Measurements from ENCODE around the gene LYPD1.

LYPD1 gene

DNA sequence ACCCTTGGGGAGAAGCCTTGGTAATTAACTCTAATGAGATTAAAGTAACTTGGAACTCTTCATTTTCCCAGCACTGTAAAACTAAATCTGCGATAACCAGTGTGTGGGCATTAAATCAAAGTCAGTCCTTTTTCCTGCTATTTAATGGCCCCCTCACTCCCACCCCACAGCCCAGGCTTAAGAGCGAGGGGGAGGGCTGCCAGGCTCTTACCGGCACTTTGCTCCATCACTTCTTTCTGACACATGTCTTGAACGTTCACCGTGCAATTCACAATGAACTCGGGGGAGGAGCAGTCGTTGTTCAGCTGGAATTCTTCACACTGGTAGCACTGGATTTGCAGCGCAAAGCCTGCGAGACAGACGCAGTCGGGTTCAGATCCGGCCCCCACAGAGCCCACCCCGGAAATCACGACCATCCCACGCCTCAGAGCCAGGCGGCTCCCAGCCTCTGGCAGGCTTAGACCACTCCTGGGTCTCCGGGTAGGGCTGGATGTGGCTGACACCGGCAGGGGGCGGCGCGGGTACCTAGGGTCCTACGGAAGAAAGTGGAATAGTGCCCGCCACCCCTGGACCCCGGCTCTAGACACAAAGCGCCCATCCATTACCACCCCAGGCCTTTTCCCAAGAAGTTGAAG, 1.7 kb downstream of the LYPD1 start:
- DNase-seq: no peak

DNA sequence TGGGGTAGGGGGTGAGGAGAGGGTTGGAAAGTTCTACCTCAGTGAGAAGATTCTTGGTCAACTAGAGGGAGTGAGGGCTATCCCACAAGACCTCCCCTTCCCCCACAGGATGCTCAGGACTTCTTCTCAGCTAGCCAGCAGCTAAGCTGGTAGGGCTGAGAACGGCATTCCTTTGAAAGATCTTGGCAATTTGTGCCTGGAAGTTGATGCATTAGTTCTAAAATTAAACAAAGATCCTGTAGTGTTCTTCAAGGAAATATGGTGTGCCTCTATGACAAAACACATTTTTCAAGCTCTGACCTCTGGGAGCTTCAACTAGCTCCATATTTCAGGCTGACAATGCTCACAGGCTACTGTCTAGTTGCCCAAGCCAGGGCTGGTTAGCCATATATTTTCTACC, 2.3 kb downstream of the LYPD1 start:
- no peak for DNase-seq

DNA sequence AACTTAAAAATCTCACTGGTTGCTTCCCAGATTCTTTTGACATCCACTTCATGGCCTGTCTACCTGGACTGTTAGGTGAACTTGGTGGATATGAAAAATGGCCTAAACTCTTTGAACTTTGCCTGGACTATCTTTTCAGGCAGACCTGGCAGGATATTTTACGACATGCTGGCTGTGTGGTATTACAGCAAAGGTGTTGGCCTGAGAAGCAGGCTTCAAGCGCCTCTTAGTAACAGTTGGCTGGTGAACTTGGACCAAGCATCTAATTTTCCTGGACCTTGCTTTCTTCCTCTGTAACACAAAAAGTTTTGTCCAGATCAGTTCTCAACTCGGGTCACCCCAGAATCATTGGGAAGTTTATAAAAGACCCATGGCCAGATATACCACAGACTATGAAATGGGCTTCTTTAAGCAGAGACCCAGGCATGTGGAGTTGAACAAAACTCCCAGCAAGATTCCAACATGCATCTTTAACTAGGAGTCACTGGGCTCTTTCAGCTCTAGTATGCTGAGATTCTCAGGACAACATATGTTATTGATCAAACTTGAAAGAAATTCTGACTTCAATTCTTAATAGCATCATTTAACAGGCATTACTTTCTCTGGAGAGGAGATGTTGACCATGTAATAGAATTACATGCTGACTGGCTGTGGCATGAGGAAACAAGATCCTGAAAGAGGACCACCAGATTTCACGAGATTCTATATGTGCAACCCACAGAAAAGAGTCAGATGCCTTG, 4.4 kb downstream of the LYPD1 start:
- DNase-seq: no peak

DNA sequence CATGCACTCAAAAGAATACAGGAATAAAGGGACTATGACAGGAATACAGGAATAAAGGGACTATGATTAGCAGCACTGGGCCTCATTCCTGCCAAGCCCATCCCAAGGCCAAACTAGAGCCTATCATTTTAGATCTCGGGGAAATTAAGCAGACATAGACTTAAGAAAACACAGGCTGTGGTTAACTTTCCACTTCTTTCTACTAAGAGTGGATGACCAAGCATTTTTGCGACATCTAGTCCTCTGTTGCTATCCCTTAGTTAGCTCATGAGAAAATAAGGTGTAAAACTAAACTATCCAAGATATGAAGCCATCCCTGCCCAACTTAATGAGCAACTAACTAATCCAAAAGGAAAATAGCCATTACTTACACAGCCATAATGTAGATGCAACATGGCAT, 5.9 kb downstream of the LYPD1 start:
- DNase-seq: no peak

DNA sequence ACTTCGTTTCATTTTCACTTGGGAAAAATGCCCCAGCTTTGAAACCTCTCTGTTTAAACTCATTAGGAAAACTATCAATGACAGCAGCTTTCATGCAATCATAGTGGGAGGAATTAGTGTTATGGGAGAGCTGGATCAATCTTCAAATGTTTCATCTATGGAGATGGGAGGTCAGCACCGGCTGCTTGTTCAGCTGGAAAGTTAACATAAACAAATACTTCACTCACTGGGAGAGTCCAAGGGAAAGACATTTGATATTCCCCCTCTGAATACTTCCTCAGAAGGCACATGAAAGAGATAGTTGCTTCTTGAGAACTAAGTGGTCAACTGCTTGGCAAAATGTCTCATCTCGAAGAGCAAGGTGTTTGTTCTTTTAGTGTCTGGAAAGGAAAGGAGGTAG, 7.3 kb downstream of the LYPD1 start:
- DNase-seq: no peak

DNA sequence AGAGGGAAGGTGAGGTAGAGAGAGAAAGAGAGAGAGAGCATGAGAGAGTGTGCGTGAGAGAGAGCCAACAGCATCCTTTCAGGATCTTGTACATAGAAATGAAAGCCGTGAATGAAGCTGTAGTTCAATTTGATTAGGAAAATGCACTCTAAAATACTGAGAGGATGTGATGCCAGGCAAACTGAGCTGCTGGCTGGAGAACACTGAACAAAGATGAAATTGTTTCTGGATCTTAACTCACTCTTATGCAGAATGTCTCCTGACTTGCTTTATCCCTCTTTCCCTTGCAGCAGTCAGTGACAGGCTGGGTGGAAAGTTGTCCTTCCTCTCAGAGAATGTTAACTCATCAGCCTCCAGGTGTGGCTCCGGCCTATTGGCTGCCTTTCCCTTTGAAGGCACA, 10.7 kb downstream of the LYPD1 start:
- no peak for DNase-seq

DNA sequence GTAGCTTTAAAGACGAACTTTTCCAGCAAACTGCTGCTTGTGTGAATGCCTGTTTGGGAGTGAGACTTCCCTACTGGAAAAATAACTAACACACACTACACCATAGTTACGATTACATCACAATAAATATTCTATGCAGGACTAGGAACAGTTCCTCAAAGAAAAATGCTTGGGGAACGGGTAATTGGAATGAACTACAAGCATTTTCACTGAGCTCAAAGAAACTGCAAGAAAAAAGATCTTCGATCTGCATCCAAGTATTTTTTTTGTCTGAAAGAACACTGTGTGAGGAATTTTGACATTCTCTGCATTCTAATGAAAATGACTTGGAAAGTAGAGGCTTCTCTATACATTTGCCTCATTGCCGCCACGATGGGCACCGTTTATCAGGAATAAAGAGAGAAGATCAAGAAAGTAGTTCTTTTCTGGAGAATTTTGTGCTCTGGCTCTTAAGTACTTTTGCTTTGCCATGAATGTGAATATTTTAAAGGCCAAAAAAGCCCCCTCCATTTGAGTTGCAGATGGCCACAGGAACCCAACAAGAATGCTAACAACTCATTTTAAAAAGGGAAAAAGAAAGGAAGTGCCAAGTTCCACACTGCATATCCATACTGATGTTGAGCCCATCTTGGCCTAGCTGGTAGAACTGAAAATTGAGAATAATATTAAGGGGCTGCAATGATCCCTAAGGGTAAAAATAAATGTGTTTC, 13.6 kb downstream of the LYPD1 start:
- DNase-seq: no peak

DNA sequence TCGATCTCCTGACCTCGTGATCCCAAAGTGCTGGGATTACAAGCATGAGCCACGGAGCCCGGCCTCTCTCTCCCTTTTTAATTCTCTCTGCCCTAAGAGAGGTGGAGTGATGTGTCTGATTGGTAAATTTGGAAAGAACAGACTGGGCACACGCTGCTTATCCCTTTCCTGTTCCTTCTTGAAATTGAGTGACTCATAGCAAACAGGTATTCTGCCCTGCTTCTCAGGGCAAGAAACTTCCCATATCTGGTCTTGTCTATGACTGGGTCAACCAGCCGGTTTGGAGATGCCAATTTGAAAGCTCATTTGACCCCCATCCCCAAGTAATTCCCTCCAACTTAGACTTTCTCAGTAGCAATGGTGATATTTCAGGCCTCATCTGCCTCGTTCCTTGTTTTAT, 15.0 kb downstream of the LYPD1 start:
- DNase-seq: no peak

DNA sequence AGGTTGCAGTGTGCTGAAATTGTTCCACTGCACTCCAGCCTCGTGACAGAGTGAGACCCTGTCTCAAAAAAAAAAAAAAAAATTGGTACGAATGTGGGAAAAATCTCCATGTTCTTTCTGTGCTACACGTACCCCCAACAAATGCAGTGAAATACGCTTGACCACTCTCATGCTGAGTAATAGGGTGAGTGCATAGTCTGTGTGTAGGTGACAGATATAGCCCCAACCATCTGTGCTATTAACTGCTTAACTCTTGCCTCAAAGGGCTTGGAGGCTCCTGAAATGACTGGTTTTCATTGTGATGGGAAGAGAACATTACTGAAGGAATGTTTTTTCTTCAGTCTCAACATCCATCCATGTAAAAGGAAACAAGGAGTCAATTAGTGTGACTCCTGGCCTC, 15.7 kb downstream of the LYPD1 start:
- DNase-seq: no peak

DNA sequence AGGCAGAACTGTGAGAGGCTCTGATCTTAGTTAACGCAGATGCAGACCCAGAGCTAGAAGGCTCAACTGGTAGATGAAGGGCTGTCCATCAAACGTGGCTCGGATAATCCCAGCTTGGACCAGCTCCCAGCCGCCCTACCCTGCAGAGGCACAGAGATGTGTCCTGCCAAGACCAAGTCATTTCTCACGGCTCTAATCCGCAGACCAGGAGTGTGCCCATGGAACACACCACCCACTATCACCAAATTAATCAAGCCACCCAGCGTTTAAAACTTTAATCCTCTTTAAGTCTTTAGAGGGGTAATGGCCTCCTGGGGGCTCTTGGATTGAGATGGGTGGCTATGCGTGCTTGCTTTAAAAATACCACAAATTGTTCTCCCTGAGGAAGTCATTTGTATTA, 17.5 kb downstream of the LYPD1 start:
- no peak for DNase-seq

DNA sequence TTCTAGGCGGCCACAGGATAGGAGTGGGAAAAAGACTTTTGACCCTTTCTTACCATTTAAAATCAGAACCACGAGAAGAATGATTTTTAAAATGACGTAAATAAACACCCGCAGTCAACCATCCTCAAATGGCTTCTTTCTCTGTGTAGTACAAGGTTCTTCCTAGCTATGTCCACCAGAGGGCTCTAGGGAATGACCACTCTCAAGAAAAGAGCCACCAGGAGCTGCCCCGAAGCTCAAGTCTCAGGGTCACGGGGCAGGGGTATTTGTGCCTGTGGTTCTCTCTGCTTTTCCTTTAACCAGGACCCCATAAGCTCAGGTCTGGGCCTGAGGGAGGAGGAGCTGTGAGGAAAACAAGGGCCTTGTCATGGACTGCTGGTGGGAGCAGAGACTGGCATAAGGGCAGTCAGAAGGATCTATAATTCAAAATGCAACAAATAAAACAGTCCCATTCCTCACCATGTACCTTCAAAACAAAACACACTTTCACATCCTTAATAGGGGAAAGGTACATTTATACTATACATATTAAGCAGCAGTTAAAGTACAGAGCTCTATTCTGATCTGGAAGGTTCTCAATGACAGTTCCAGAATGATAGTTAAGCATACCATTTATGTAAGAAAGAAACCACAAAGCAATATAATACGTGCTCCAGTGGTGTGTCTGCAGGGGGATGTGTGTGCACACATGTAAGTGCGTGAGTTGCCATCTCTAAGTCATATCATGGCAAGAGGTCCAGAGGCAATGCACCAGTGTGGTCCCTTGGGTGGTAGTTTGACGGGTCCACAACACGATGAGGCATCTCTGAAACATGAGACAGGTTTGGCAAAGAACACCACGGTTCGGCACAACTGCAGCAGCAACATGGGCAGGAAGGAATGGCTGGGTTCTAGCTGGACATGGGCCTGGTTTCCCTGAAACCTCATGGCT, 18.6 kb downstream of the LYPD1 start:
- DNase-seq: no peak

DNA sequence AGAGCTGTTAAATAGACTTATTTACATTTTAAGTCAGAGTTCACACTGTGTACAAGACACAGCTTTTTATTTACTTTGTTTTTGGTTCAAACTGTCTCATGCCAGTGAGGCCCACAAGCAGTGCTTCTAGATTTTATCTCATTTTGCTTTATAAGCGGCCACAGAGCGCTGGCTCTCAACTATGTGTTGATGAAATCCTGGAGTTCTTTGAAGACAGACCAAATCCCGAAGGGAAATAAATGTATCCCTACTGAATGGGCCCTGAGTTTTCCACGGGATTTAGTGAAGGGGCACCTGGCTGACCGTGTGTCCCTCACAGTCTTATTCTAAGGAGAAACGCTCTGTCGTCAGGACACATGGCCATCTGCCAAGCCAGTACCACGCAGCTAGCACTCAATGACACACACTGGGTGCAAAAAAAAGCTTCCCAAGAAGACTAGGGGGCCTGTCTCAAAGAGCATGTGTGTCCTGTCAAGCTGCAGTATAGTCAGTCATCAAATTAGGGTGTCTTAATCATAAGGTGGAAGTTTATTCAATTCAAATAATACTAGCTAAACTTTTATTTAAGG, 23.4 kb downstream of the LYPD1 start:
- DNase-seq: no peak

DNA sequence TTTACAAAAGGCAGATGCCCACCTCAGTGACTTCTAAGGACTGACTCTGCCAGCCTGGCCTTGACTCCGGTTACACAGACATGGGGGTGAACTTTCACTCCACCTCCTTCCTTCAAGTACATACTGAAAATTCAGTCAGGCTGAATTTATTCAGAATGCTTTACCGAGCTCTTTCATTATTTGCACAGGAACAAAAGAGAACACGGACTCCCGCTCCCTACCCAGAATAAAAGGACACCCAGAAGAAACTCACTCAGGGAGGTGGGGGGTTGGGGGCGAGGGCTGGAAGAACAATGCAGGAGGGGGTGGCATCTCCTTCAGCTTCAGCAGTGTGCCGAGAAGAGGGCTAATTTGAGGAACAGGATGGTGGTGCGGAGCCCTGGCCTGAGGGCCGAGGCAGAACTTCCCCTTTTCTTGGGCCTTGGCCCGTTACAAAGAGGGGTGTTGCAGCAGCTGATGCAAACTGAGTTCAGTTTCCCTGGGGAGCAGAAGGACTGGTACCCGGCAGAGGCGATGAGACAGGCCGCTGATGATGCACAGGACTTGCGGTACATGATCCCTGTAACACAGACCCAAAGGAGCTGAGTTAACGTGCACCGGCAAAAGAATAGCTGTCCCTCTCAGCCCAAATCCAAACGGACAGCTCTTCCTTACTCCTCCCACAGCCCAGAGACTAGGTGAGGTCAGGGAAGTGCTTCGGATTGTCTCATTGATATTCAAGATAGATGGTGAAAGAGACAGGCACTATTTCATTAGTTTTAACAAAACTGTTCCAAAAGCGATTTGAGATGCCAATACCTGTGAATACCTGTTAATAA, 24.1 kb downstream of the LYPD1 start:
- no peak for DNase-seq

DNA sequence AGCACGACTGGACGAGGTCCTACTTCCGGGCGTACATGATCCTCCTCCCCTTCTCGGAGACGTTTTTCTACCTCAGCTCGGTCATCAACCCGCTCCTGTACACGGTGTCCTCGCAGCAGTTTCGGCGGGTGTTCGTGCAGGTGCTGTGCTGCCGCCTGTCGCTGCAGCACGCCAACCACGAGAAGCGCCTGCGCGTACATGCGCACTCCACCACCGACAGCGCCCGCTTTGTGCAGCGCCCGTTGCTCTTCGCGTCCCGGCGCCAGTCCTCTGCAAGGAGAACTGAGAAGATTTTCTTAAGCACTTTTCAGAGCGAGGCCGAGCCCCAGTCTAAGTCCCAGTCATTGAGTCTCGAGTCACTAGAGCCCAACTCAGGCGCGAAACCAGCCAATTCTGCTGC, 24.8 kb downstream of the LYPD1 start:
- no peak for DNase-seq

DNA sequence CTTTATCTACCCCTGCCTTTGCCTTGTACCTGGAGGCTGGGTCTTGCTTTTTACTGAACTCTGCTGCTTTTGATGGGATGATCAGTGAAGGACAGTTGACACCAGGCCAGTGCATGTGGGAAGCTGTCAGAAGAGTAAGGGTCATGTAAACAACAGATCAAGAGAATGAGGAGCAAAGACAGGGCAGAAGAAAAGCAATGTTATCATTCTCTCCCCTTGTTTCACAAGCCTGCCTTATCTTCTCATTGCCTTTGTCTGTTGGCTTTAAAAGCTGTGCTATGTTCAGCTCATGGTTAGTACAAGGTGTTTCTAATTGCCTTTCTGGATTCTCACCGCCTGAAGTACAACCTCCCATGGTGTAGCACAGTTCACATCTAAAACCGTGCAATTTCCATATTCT, 27.6 kb downstream of the LYPD1 start:
- DNase-seq: no peak

DNA sequence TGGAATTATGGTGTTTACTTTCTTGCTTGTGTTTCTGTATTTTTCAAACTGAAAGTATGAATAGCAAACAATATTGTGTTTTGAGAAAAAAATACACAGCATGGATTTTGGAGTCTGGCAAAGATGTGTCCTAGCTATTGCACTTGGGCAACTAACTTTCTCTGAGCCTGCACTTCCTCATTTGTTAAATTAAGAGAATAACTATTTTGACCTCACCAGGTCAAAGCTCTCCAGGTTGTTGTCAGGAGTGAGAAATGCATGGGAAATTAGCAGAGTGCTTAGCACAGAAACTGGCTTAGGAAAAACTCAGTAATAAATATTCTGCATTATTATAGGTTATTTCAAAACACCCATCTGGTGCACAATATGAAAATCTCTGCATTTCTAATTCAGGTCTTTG, 28.2 kb downstream of the LYPD1 start:
- DNase-seq: no peak

DNA sequence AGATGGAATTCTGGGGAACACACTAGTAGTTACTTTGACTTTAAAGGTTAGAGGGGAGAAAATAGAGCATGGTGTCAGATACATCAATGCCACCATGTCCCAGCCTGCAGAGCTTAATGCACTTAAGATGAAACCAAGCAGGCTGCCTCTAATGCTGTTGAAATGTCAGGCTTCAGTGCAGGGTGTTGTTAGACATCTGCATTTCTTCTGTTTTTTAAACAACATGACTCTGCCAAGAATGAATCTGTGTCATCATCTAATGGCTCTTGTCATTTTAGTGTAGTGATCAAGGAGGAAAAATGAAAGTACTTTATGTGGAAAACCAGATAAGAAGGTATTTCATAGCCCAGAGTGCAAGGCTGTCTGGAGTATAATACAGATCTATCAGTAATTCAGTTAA, 29.9 kb downstream of the LYPD1 start:
- no peak for DNase-seq

DNA sequence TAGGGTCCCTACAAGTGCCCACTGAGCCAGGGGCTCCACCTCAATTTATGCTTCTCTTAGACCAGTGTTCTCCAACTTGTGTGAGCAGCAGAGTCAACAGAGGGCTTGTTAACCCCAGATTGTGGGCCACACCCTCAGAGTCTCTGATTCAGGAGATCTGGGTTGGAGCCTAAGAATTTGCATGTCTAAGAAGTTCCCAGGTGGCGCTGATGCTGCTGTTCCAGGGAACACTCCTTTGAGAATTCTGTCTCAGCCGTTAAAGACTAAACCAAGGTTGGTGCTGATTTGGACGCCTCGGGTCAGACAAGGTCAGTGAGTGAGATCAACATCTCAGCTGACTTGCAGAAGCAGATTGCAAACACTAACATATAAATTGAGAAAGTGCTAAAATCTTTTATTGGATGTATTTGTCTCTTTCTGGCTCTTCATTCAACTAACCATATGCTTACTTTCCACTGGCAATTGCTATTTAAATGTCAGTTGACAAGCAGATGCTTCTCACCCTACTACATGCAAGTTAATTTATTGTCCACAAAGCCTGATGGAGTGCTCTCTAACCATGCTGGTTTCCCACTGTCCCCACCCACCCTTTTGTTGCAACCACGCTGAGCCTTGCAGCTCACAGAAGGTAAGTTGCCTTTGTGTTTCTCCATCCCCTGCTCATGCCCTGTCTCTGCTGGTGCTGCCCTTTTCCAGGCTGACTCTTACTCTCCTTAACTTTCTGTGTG, 31.5 kb downstream of the LYPD1 start:
- DNase-seq: no peak

DNA sequence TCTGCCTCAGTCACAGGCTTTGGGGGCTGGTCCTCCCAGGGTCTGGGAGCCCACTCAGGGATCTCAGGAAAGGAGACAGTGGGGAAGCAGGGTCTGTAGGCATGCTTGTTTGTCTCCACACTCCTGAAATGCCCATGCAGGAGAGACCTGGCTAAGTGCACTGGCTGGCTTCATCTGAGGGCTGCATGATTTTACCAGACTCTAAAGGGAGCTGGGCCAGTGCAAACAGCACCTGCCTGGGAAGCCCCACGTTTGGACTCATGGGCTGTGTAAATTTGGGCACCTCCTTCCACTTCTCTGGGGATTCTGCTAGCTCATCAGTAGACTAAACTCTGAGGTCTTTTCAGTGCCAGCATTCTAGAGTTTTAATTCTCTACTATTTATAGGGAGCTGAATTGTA, 33.7 kb downstream of the LYPD1 start:
- no peak for DNase-seq

DNA sequence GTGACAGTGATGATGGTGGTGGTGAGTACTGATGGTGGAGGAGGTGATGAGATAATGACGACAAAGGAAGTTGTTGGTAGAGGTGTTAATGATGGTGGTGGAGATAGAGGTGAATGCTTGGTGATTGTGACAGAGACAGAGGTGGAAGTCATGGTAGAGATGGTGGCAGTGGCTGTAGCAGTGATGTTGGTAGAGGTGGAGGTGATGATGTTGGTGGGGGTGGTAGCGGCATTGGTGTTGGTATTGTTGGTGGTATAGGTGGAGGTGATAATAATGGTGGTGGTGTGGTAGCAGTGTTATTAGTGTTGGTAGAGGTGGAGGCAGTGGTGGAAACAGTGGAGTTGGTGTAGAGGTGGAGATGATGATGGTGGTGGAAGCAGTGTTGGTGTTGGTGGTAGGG, 36.4 kb downstream of the LYPD1 start:
- no peak for DNase-seq

DNA sequence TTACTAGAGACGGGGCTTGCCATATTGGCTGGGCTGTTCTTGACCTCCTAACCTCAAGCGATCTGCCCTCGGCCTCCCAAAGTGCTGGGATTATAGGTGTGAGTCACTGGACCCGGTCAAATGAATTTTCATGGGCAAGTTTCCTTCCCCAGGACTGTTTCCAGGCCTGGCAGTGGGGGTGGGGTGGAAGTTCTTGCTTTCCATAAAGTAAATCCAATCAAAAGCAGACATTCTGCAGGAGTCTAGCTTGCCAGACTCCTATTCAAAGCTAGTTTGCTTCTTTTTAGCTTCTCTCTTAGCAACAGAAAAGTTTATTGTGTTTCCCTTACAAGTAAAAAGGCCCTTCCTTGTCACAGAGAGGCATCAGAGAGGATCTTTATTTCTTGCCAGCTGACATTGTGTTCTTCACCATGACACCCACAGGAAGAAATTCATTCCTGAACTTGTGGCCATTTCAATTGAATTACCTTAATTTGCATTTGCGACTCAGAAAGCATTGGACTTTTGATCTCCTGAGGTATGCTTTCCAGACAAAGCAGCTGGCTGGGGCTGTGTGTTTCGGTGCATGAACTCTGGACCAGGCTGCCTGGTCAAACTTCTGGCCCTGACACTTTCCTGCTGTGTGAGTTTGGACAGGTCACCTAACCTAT, 37.9 kb downstream of the LYPD1 start:
- DNase-seq: no peak

Measured in COR-L47 (cell line).